Fibroblast of pulmonary artery (primary cell): ENCODE results near the gene GPR160.

ENCODE experiments used
- DNase-seq: peaks from one replicate; pipeline ENCODE4 v3.0.0-alpha.2; 2010; ENCODE audit warnings: low read depth
- H3K4me3 ChIP-seq: replicated peaks from 2 replicates; pipeline ENCODE4 v1.5.1; 2011; ENCODE audit warnings: low read depth, mild to moderate bottlenecking, control low read depth, low read length, moderate library complexity
- TF ChIP-seq, protein P1 (sequence below): IDR thresholded peaks from 2 replicates; pipeline ENCODE4 v1.5.1; 2011; ENCODE audit warnings: mild to moderate bottlenecking, control low read depth, low read length, inconsistent platforms; ENCODE audit errors: missing control alignments

Gene GPR160

DNA sequence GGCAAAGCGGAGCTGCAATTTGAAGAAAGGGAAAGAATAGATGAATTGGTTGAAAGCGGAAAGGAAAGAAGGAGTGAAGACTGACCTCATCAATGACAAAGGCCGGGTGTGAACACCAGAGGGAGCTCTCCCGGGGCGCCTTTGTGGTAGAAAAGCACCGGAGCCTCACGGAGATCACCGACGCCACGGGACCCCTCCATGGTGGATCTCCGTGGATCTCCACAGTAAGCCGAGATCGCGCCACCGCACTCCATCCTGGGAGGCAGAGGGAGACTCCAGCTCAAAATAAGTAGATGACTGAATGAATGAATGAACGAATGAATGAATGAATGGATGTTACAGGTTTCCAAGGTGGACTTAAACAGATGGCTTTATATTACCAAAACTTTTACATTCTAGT, 25.0 kb downstream of the GPR160 start:
- no peak overlapping the region for H3K4me3 ChIP-seq
- DNase-seq, result no peak
- TF ChIP-seq, protein P1, sequence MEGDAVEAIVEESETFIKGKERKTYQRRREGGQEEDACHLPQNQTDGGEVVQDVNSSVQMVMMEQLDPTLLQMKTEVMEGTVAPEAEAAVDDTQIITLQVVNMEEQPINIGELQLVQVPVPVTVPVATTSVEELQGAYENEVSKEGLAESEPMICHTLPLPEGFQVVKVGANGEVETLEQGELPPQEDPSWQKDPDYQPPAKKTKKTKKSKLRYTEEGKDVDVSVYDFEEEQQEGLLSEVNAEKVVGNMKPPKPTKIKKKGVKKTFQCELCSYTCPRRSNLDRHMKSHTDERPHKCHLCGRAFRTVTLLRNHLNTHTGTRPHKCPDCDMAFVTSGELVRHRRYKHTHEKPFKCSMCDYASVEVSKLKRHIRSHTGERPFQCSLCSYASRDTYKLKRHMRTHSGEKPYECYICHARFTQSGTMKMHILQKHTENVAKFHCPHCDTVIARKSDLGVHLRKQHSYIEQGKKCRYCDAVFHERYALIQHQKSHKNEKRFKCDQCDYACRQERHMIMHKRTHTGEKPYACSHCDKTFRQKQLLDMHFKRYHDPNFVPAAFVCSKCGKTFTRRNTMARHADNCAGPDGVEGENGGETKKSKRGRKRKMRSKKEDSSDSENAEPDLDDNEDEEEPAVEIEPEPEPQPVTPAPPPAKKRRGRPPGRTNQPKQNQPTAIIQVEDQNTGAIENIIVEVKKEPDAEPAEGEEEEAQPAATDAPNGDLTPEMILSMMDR, result no peak

DNA sequence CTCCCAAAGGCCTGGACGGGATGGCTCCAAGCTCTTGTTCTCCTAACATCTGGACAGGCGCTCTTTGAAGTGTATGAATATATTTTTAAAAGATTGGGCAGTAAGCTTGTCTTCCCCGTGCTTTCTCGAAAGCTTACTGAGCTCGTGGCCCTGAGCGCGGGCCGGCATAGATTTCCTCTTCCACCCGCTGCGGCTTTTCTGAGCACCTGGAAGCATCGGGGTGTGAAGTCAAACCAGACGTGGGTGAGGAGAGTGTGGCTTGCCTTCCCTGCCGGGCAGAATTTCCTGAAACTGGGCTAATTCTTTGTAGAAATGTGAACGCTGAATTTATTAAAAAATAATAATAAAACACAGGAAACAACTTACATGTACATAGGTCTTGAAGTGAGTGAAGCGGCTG, 25.9 kb downstream of the GPR160 start:
- TF ChIP-seq, protein P1, result no peak
- no peak overlapping the region for H3K4me3 ChIP-seq
- DNase-seq, result no peak

DNA sequence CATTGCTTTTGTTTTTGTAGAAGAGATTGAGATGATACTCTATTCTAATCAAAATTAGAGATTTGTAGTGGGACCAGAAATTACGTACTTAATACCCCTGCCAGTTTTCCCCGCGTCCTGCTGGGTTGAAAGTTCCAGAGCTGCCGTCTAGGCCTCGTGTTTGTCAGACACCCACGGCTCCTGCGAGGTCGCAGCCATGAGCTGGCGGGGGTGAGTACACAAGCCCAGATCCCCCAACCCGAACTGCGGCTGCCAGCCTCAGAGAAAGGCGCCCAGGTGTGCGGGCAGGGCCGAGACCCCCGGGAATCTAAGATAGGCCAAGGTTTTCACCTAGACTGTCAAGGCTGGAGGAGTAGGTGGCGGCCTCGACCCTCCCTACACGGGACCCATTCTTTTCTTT, 26.3 kb downstream of the GPR160 start:
- TF ChIP-seq, protein P1, result no peak
- no peak for DNase-seq
- no peak overlapping the region for H3K4me3 ChIP-seq

DNA sequence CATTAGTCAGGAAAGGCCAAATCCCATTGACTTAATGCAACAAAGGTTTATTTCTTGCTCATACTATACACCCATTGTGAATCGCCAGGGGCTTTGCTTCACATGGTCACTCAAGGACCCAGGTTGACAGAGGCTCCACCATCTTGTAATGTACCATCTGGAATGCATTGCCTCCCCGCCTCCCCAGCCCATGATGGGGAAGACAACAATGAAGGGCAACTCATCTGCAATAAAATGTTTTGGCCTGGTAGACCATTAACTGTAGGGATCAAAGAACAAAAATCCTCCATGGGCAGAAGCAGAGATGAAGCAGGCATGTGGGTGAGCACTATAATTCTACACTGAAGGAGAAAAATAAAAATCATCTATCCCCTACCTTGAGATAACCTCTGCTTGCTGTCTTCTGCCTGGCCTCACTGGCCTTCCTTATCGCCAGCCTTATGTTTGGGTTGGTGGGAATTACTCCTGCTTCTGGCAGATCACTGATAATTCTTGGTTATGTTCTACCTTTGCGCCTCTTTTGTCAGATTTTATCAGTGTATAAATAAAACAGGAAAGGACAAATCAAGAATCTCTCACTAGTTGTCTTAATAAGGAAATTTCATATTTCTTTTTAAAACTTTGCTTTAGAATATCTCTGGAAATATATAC, 37.8 kb downstream of the GPR160 start:
- no peak overlapping the region for H3K4me3 ChIP-seq
- TF ChIP-seq, protein P1, result no peak
- DNase-seq, result no peak

DNA sequence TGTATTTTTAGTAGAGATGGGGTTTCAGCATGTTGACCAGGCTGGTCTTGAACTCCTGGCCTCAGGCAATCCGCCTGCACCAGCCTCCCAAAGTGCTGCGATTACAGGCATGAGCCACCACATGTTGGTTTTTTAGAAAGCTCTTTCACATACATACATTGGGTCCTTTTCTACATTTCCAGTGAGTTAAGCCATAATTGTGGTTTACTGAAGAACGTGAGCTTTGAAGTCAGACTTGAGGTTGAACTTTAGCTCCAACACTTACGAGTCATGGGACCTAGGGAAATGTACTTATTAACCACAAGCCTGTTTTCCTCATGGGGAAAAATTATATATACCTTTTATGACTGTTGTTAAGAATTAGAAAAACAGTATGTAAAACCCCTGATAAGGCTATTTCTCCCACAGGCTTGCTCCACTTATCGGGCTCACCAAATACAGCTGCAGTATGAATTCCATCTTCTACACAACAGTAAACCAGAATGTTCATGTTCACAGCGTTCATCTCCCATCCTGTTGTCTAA, 39.0 kb downstream of the GPR160 start:
- DNase-seq, result peak; percentile 29
- no peak overlapping the region for H3K4me3 ChIP-seq
- TF ChIP-seq, protein P1, result no peak

DNA sequence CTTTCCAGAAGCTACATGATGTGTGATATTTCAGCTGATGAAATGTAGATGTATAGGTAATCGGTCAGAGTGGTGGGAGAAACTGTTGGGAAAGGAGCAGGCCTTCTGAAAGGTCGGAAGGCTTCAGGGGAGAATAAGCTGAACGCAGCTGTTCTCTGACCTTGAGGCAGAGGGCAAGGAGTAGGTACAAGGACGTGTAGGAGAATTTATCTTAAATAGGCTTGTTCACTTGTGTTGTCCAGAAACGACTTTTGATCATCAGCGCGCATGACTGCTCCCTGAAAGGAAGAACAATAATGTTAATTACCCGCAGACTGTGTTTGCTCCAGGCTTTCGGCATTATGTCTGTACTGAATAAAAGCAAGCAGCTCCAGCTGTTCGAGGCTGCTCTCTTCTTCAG, 39.6 kb downstream of the GPR160 start:
- DNase-seq, result no peak
- H3K4me3 ChIP-seq, result no peak overlapping the region
- TF ChIP-seq, protein P1, result no peak

DNA sequence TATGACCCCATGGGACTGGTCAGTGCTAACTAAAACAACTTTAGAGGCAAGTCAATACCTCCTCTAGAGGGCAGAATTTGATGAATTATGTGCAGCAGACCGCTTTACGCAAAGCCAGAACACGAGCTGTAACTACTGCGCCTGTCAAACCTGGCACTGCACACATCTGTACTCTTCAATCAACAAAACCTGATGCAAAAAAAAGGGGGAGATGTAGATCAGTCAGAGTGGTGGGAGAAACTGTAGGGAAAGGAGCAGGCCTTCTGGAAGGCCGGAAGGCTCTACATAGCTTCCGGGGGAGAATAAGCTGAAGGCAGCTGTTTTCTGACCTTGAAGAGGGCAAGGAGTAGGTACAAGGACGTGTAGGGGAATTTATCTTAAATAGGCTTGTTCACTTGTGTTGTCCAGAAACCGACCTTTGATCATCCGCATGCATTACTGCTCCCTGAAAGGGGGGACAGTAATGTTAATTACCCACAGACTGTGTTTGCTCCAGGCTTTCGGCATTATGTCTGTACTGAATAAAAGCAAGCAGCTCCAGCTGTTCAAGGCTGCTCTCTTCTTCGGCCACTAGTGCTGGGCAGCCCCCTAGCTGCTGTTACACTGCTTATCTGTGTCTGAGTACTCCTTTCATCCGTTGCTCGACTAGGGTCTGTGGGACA, 41.0 kb downstream of the GPR160 start:
- no peak for DNase-seq
- TF ChIP-seq, protein P1, result no peak
- H3K4me3 ChIP-seq, result no peak overlapping the region
